Transverse colon (tissue), 4 donors: Measurements from ENCODE around the gene MS4A2. TPM values are rescaled to one million over a fixed set of nuclear protein-coding genes. Genes with fewer than 3 reads are reported as not detected.

Experiments used
- DNase-seq: peaks from one replicate; pipeline ENCODE4 v3.0.0-alpha.2; 2019
- H3K27ac ChIP-seq, 4 donors: fragments of 200-600 bp; sonication (generic); 2 replicates each; pipeline ENCODE4 v1.5.1; 2016 to 2018; ENCODE audit warnings: inconsistent platforms in 4 of 4
- H3K27me3 ChIP-seq: fragments of 200-600 bp; sonication (generic); 2 replicates; pipeline ENCODE4 v1.5.1; 2017; ENCODE audit warnings: inconsistent platforms
- H3K36me3 ChIP-seq, 4 donors: fragments of 200-600 bp; sonication (generic); 2 replicates each; pipeline ENCODE4 v1.5.1; 2017 to 2019; ENCODE audit warnings: inconsistent platforms in 4 of 4
- H3K4me1 ChIP-seq, 4 donors: fragments of 200-600 bp; sonication (generic); 2 replicates each; pipeline ENCODE4 v1.5.1; 2017 to 2020; ENCODE audit warnings: inconsistent platforms in 4 of 4
- H3K4me3 ChIP-seq, 4 donors: fragments of 200-600 bp; sonication (generic); 1 replicate in 1 of 4; 2 replicates in 3 of 4; pipeline versions ENCODE4 v1.5.1 to v1.6.1; 2017 to 2019; ENCODE audit warnings: inconsistent platforms in 4 of 4
- H3K9me3 ChIP-seq, 2 donors: fragments of 200-600 bp; sonication (generic); 2 replicates each; pipeline ENCODE4 v1.5.1; 2017 to 2019; ENCODE audit warnings: inconsistent platforms in 2 of 2
- EP300 ChIP-seq: sonication (generic); formaldehyde crosslinking; IDR thresholded peaks from one replicate; pipeline ENCODE4 v1.6.1; 2017; ENCODE audit warnings: antibody characterized with exemption, low read depth
- POLR2A ChIP-seq: fragments of 450-650 bp; IDR thresholded peaks from one replicate; pipeline ENCODE4 v1.6.1; 2016; ENCODE audit warnings: antibody characterized with exemption, mild to moderate bottlenecking, moderate library complexity
- POLR2AphosphoS5 ChIP-seq, 3 donors: sonication (generic); formaldehyde crosslinking; IDR thresholded peaks; one replicate each; pipeline ENCODE4 v1.6.1; 2016; ENCODE audit warnings: antibody characterized with exemption in 3 of 3
- WGBS, 2 donors: methylation state at CpG; one replicate each; pipeline ENCODE4 v1.1.5; 2018; ENCODE audit warnings: low coverage in 1 of 2; 5-methylcytosine and 5-hydroxymethylcytosine counted together
- in situ Hi-C, 4 donors: fragments of 200-750 bp; cut with MboI; loops; one replicate each; pipeline versions ENCODE4 v1.15.0 to v1.15.1; 2017; ENCODE audit warnings: low sequenced_read_pairs in 3 of 4, low pct_ligation_motif_present in 1 of 4, low pct_unique_long_range_greater_than_20kb in 1 of 4
- intact Hi-C: fragments of 100-400 bp; cut with DNase I; formaldehyde crosslinking; loops from one replicate; pipeline ENCODE4 v1.15.1; 2023; ENCODE audit warnings: low total_unique reads
- total RNA-seq, 4 donors: library from RNA; depleted of rRNA; stranded (reverse); fragments of >200 nt; gene quantifications; one replicate each; pipeline ENCODE4 v1.1.0, GENCODE V29; 2016
- TF ChIP-seq, protein P1 (sequence below), 5 experiments: fragments of 200-600 bp in 3 of 5; fragments of 450-650 bp in 2 of 5; sonication (generic) in 3 of 5; IDR thresholded peaks; 1 replicate in 2 of 5; 2 replicates in 3 of 5; pipeline ENCODE4 v1.5.1; 2016 to 2017; ENCODE audit warnings: antibody characterized with exemption in 5 of 5, inconsistent platforms in 3 of 5, mild to moderate bottlenecking in 2 of 5, moderate library complexity in 1 of 5

Gene MS4A2
- total RNA-seq, 4 donors from 2014 or later: 0.14 to 2.2 TPM; not detected in 2

DNA sequence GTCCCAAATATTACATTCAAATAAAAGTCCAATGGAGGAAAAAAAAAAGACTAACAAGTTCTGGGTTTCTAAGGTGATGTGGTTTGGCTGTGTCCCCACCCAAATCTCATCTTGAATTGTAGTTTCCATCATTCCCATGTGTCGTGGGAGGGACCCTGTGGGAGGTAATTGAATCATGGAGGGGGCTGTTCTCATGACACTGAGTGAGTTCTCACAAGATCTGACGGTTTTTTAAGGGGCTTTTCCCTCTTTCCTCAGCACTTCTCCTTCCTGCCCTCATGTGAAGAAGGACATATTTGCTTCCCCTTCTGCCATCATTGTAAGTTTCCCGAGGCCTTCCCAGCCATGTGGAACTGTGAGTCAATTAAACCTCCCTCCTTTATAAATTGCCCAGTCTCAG lies 7.9 kb upstream of the MS4A2 start:
- in situ Hi-C loops (no loop called here), intact Hi-C loops (no loop called here)
- Histone ChIP-seq H3K27ac (no peak overlapping the region), H3K9me3 (no peaks in the 10 kb centered on the region), H3K27me3 (no peaks in the 10 kb centered on the region), H3K4me3 (no peak overlapping the region), H3K4me1 (no peaks in the 10 kb centered on the region), H3K36me3 (no peaks in the 10 kb centered on the region)
- DNase-seq: no peak
- TF ChIP-seq, protein P1, sequence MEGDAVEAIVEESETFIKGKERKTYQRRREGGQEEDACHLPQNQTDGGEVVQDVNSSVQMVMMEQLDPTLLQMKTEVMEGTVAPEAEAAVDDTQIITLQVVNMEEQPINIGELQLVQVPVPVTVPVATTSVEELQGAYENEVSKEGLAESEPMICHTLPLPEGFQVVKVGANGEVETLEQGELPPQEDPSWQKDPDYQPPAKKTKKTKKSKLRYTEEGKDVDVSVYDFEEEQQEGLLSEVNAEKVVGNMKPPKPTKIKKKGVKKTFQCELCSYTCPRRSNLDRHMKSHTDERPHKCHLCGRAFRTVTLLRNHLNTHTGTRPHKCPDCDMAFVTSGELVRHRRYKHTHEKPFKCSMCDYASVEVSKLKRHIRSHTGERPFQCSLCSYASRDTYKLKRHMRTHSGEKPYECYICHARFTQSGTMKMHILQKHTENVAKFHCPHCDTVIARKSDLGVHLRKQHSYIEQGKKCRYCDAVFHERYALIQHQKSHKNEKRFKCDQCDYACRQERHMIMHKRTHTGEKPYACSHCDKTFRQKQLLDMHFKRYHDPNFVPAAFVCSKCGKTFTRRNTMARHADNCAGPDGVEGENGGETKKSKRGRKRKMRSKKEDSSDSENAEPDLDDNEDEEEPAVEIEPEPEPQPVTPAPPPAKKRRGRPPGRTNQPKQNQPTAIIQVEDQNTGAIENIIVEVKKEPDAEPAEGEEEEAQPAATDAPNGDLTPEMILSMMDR (IDR thresholded peaks at IDR 0.05): no peak
- TF ChIP-seq POLR2A (no peak), EP300 (no peak), POLR2AphosphoS5 (IDR thresholded peaks at IDR 0.05) (no peak)
- 52 to 74% methylated on average over 2 to 3 of the region's 3 CpGs for WGBS, 2 donors

DNA sequence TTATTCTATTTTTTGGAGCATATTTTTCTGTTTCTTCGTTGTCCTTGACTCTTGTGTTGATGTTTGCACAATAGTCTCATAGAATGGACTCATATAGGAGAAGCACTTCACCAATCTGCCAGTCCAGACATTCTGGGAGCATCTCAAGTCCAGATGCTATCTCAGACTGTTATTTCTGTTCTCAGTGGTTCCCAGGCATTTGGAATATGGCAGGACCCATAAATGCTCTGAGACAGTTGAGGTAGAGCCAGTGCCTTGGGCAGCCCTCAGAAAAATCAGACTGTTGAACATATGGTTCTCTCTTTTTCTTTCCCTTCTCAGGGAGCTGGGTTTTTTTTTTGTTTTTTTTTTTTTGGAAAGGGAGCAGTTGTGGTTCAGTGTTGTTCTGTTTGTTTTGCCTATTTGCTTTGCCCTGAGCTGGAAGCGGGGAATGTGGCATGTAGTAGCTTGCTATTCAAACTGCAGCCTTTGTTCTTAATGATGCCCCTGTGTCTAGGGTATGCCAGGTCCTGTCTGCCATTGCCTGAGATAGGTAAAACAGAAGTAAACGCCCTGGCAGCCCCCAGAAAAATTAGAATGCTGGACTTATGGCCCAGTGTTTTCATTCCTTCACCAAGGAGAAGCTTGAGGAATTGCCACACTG lies 3.7 kb upstream of the MS4A2 start:
- TF ChIP-seq EP300: no peak
- TF ChIP-seq, protein P1 (IDR thresholded peaks at IDR 0.05): no peak
- TF ChIP-seq POLR2AphosphoS5 (IDR thresholded peaks at IDR 0.05): no peak
- no peak for TF ChIP-seq POLR2A
- intact Hi-C loops: no loop called here
- in situ Hi-C loops: no loop called here
- H3K4me3 ChIP-seq: no peak overlapping the region
- no peaks in the 10 kb centered on the region for H3K4me1 ChIP-seq
- no peaks in the 10 kb centered on the region for H3K9me3 ChIP-seq
- H3K36me3 ChIP-seq: no peaks in the 10 kb centered on the region
- 63 to 75% methylated on average over 2 to 3 of the region's 3 CpGs for WGBS, 2 donors
- DNase-seq: no peak
- H3K27me3 ChIP-seq: no peaks in the 10 kb centered on the region
- no peak overlapping the region for H3K27ac ChIP-seq

DNA sequence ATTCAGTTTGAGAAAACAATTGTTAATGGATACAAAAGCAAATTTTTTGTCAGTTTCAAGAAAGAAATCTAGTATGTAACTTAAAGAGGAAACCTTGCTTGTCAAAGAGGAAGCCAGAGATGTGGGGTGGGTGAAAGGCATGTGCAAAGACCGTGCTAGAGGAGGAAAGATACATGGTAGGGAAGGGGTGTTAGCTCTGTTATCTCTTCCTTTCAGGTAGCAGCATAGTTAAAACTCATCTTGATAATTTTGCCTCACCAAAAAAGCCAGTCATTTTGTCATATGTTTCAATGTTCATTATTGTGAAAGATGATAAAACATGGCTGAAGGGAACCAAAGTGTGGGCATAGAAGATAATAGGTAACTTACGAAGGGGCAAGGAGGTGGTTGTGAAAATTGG lies 2.6 kb upstream of the MS4A2 start:
- Histone ChIP-seq H3K4me3 (no peak overlapping the region), H3K4me1 (no peaks in the 10 kb centered on the region), H3K9me3 (no peaks in the 10 kb centered on the region), H3K27me3 (no peaks in the 10 kb centered on the region), H3K27ac (no peak overlapping the region), H3K36me3 (no peaks in the 10 kb centered on the region)
- in situ Hi-C loops: no loop called here
- WGBS, 2 donors: 79 to 80% methylated on average over 2 of the region's 2 CpGs
- no peak for TF ChIP-seq EP300
- TF ChIP-seq, protein P1 (IDR thresholded peaks at IDR 0.05): no peak
- TF ChIP-seq POLR2A: no peak
- TF ChIP-seq POLR2AphosphoS5 (IDR thresholded peaks at IDR 0.05): no peak
- no peak for DNase-seq
- intact Hi-C loops: no loop called here

DNA sequence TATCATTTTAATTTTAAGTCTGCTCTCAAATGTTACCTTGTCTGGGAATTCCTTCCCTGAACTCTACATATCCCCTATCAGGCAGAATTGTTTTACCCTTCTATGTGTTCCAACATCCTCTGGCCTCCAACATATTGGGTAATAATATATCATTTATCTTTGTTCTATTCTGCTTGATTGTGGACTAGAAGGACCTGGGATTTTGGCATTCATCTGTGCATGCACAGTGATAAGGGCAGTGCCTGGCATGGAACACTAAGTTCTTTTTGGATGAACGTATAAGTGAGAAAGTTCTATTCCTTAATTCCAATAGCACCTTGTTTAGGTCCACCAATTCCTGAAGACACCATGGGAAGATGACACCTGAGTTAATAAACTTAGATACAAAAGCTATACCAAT lies 1.2 kb upstream of the MS4A2 start:
- Histone ChIP-seq H3K4me1 (no peaks in the 10 kb centered on the region), H3K36me3 (no peaks in the 10 kb centered on the region), H3K4me3 (no peak overlapping the region), H3K27me3 (no peaks in the 10 kb centered on the region), H3K9me3 (no peaks in the 10 kb centered on the region), H3K27ac (no peak overlapping the region)
- 80 to 81% methylated on average over 1 of the region's 1 CpG for WGBS, 2 donors
- no peak for DNase-seq
- TF ChIP-seq EP300 (no peak), POLR2AphosphoS5 (IDR thresholded peaks at IDR 0.05) (no peak), POLR2A (no peak)
- TF ChIP-seq, protein P1 (IDR thresholded peaks at IDR 0.05): no peak
- in situ Hi-C loops (no loop called here), intact Hi-C loops (no loop called here)
